Measurements from ENCODE around the gene GDPD5.

GDPD5 gene, protein sequence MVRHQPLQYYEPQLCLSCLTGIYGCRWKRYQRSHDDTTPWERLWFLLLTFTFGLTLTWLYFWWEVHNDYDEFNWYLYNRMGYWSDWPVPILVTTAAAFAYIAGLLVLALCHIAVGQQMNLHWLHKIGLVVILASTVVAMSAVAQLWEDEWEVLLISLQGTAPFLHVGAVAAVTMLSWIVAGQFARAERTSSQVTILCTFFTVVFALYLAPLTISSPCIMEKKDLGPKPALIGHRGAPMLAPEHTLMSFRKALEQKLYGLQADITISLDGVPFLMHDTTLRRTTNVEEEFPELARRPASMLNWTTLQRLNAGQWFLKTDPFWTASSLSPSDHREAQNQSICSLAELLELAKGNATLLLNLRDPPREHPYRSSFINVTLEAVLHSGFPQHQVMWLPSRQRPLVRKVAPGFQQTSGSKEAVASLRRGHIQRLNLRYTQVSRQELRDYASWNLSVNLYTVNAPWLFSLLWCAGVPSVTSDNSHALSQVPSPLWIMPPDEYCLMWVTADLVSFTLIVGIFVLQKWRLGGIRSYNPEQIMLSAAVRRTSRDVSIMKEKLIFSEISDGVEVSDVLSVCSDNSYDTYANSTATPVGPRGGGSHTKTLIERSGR

GRCh38 chr11:75525433-75526191, at the start of gene GDPD5:
GDPD5 (minus strand) TSS chr11:75525941; CDS start chr11:75477735, 48,206 bp downstream.
- peak; percentile 74 for DNase-seq

GRCh38 chr11:75574698-75575602, 49.2 kb upstream of the GDPD5 start:
- DNase-seq, result no peak

DNA sequence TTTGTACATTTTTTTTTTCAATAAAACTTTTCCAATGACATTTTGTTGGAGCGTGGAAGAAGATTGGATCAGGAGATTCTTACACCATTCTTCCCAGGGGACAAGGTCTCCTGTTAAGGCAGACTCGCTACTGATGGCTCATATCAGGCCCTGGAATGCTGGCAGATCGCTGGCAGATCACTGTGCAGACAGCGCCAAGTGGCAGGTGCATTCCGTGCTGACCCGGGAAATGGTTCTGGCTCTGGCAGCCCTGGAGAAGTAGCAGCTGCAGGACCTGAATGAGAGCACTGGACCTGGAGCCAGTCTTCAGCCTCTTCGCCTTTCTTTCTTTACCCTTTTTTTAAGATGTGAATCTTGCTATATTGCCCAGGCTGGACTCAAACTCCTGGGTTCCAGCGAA, 47.0 kb upstream of the GDPD5 start:
- DNase-seq, result no peak

DNA sequence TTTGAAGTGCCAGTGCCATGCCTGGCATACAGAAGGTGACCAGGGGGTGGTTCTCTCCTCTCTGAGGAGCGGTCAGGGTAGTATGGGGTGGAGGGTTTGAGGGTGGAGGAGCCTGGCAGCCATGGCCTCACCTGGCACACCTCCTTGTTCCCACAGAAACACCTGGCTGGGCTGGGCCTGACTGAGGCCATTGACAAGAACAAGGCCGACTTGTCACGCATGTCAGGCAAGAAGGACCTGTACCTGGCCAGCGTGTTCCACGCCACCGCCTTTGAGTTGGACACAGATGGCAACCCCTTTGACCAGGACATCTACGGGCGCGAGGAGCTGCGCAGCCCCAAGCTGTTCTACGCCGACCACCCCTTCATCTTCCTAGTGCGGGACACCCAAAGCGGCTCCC, 45.9 kb upstream of the GDPD5 start:
- DNase-seq, result no peak

GRCh38 chr11:75570559-75571139, 44.9 kb upstream of the GDPD5 start:
- DNase-seq, result no peak

- no peak for DNase-seq
Observed at GRCh38 chr11:75568616-75569219, 43.0 kb upstream of the GDPD5 start.

- no peak for DNase-seq
Observed at GRCh38 chr11:75567971-75568370, 42.2 kb upstream of the GDPD5 start.

DNA sequence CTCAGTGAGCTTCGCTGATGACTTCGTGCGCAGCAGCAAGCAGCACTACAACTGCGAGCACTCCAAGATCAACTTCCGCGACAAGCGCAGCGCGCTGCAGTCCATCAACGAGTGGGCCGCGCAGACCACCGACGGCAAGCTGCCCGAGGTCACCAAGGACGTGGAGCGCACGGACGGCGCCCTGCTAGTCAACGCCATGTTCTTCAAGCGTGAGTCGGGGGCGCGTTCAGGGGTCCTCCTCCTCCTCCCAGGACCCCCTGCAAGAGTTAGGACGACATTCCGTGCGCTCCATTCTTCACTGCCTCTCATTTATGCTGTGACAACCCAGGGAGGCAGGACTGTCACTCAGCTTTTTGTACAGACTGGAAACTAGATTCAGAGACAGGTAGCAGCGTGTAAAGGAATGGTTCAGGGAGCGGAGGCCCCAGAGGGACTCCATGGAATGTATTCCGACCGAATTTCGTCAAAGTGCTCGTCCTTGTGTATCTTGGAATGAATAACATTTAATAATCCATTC, 41.1 kb upstream of the GDPD5 start:
- DNase-seq, result no peak

DNA sequence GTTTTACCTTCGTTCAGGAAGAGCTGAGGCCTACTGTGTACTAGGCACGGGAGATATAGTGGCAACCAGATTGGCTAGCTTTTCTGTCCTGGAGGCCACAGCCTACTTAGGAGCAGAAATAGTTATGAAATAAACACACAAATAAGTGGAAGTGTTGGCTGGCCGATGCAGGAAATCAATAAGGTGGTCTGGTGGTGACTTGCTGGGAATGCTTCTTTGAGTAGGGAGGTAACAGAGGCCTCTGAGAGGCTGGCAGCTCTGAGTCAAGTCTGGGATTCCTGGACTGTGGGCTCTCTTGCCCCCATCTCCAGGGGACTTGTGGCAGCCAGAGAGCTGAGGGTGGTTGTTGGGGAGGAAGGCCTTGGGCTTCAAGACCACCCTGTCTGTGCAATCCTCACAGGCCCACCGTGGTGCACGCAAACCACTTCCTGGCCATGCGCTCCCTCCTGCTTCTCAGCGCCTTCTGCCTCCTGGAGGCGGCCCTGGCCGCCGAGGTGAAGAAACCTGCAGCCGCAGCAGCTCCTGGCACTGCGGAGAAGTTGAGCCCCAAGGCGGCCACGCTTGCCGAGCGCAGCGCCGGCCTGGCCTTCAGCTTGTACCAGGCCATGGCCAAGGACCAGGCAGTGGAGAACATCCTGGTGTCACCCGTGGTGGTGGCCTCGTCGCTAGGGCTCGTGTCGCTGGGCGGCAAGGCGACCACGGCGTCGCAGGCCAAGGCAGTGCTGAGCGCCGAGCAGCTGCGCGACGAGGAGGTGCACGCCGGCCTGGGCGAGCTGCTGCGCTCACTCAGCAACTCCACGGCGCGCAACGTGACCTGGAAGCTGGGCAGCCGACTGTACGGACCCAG, 40.4 kb upstream of the GDPD5 start:
- no peak for DNase-seq

GRCh38 chr11:75565221-75565814, 39.6 kb upstream of the GDPD5 start:
- DNase-seq, result no peak

- DNase-seq, result no peak
Observed at GRCh38 chr11:75563978-75564552, 38.3 kb upstream of the GDPD5 start.

GRCh38 chr11:75563501-75563977, 37.8 kb upstream of the GDPD5 start:
- no peak for DNase-seq

GRCh38 chr11:75562836-75563484, 37.2 kb upstream of the GDPD5 start:
- DNase-seq, result no peak

DNA sequence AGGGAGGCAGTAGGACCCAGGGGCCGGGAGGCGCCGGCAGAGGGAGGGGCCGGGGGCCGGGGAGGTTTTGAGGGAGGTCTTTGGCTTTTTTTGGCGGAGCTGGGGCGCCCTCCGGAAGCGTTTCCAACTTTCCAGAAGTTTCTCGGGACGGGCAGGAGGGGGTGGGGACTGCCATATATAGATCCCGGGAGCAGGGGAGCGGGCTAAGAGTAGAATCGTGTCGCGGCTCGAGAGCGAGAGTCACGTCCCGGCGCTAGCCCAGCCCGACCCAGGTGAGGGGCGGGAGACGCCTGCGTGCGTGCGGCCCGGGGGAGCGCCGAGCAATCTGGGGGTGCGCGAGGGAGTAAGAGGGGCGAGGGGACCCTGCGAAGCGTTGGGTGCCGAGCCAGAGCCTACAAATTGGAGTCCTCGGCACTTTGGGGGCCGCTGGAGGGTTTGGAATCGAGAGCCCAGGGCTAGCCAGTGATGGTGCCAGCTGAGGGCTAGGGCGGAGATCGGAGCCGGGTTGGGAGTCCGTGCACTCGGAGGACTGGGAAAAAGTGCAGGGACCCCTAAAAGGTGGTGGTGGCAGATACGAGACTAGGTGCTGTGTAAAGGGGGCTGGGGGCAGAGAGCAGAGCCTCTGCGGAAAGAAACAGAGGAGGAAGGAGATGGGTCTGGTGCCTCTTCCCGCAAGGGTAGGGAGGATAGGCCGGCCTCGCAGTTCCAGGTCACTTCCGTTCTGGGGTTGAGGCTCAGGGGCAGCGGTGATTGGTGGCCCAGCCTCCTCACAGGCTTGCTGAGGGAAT, 36.5 kb upstream of the GDPD5 start, which contains the start of gene SERPINH1:
SERPINH1 (plus strand) TSS at position 206 of the 788 bp plus-strand sequence. CDS start 4,097 bp downstream, outside the sequence.
- DNase-seq, result peak; percentile 64

GRCh38 chr11:75561426-75562047, 35.8 kb upstream of the GDPD5 start:
- no peak for DNase-seq

DNA sequence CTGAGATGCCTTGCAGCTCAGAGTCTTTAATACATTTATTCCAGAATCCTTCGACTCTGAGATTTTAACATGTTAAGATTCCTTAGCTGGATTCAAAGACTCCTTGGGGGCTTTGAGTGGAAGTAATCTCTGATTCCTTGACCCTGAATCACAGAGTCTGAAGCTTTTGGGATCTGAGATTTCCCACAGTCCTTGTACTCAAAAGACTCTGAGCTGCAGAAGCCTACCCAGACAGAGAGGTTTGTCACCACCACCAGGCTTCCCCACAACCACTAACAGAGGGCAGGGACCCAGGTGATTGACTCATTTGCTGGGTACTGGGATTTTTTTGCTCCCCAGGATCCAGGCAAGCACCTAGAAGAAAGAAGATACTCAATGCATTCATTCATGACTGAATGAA, 34.9 kb upstream of the GDPD5 start:
- DNase-seq, result no peak

Data from NCI-H526 treated with DMSO at 0.1 percent for 48 hours (cell line).